Measurements from ENCODE around the gene RNU7-1.

DNA sequence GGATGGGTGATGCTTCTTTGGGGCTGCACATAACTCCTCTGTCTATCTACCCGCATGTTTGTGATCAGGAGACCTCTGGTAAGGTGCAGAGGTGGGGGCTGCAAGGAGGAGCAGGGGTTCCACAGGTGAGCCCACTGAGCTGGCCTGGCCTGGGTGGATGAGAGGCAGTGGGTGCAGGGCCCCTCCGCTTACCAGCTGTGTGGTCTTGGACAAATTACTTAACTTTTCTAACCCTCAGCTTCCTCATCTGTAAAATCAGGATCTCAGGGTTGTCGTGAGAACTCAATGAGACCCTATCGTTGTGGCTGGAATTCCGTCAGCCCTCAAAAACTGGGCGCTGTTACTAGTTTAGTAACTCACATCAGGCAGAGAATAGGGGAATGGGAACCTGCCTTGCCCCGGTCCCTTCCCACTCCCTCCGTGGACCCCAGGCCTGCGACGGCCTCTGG, 15.0 kb downstream of the RNU7-1 start:
- TF ChIP-seq, protein P1, sequence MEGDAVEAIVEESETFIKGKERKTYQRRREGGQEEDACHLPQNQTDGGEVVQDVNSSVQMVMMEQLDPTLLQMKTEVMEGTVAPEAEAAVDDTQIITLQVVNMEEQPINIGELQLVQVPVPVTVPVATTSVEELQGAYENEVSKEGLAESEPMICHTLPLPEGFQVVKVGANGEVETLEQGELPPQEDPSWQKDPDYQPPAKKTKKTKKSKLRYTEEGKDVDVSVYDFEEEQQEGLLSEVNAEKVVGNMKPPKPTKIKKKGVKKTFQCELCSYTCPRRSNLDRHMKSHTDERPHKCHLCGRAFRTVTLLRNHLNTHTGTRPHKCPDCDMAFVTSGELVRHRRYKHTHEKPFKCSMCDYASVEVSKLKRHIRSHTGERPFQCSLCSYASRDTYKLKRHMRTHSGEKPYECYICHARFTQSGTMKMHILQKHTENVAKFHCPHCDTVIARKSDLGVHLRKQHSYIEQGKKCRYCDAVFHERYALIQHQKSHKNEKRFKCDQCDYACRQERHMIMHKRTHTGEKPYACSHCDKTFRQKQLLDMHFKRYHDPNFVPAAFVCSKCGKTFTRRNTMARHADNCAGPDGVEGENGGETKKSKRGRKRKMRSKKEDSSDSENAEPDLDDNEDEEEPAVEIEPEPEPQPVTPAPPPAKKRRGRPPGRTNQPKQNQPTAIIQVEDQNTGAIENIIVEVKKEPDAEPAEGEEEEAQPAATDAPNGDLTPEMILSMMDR (IDR thresholded peaks at IDR 0.05 in 2 of 3, conservative IDR thresholded peaks at IDR 0.05 in 1 of 3; ENCODE audit: insufficient read depth in 2 of 3, low read depth in 1 of 3, low read length in 3 of 3): no peak
- TF ChIP-seq KAT7 (CRISPR knock-in tag; IDR thresholded peaks at IDR 0.05; ENCODE audit: borderline replicate concordance) (no peak), NFE2L1 (tag; IDR thresholded peaks at IDR 0.05; ENCODE audit: borderline replicate concordance, low read depth) (no peak), ARNT (IDR thresholded peaks at IDR 0.05) (no peak), SRF (CRISPR knock-in tag; IDR thresholded peaks at IDR 0.05) (no peak), ZFPM2 (CRISPR knock-in tag; IDR thresholded peaks at IDR 0.05) (no peak), KLF16 (IDR thresholded peaks at IDR 0.05) (no peak)

Data from K562 (cell line).